HL-60 (cell line): ENCODE measurements around the gene TTC33.
A peak's percentile ranks its signal among the peaks of the same experiment; 100 is the strongest.
"Not testable (repeated sequence)": the region's sequence is repeated elsewhere in the genome, so short reads cannot be mapped to it uniquely, and the experiment has no call there.

ENCODE experiments used
- DNase-seq, 2 experiments: peaks; one replicate each; pipeline ENCODE4 v3.0.0-alpha.2; 2010 to 2020; ENCODE audit warnings: low read depth in 1 of 2, low spot score in 1 of 2
- H3K27ac ChIP-seq: fragments of 250-450 bp; sonication (Bioruptor Pico); replicated peaks from 2 replicates; pipeline ENCODE4 v1.5.1; 2020; ENCODE audit warnings: mild to moderate bottlenecking, moderate library complexity
- H3K27me3 ChIP-seq: fragments of 250-450 bp; sonication (Bioruptor Pico); 2 replicates; pipeline ENCODE4 v1.5.1; 2021; ENCODE audit warnings: mild to moderate bottlenecking, moderate library complexity; ENCODE audit not compliant: insufficient read depth, poor library complexity, severe bottlenecking
- H3K4me3 ChIP-seq: replicated peaks from 2 replicates; pipeline ENCODE4 v1.5.1; 2011; ENCODE audit warnings: mild to moderate bottlenecking, control low read depth, low read length; ENCODE audit not compliant: insufficient read depth
- CTCF ChIP-seq: IDR thresholded peaks from one replicate; pipeline ENCODE4 v1.5.1; 2011; ENCODE audit warnings: low read length, control low read depth, inconsistent platforms; ENCODE audit not compliant: insufficient read depth
- GABPA ChIP-seq: IDR thresholded peaks from 2 replicates; pipeline ENCODE4 v1.6.1; 2012; ENCODE audit warnings: low read depth
- POLR2AphosphoS5 ChIP-seq: IDR thresholded peaks from 2 replicates; pipeline ENCODE4 v1.6.1; 2012; ENCODE audit warnings: low read depth
- REST ChIP-seq: IDR thresholded peaks from 2 replicates; pipeline ENCODE4 v1.6.1; 2012; ENCODE audit warnings: low read depth; ENCODE audit not compliant: insufficient replicate concordance
- SPI1 ChIP-seq: IDR thresholded peaks from 2 replicates; pipeline ENCODE4 v1.6.1; 2012; ENCODE audit warnings: low read depth, mild to moderate bottlenecking, borderline replicate concordance

Gene TTC33

GRCh38 chr5:40569546-40570270 is 186.1 kb downstream of the TTC33 start:
- no peaks in the 10 kb centered on the region for H3K27me3 ChIP-seq
- no peak; the same call in 1 of the 2 replicates for TF ChIP-seq SPI1
- no peak for TF ChIP-seq CTCF
- no peak overlapping the region for H3K27ac ChIP-seq
- DNase-seq: no peak
- no peak overlapping the region for H3K4me3 ChIP-seq

GRCh38 chr5:40568548-40568947 is 187.2 kb downstream of the TTC33 start:
- TF ChIP-seq GABPA (no peak), SPI1 (no peak), REST (no peak), CTCF (no peak), POLR2AphosphoS5 (no peak)
- H3K4me3 ChIP-seq: no peak overlapping the region
- no peak overlapping the region for H3K27ac ChIP-seq
- no peaks in the 10 kb centered on the region for H3K27me3 ChIP-seq
- DNase-seq: no peak

GRCh38 chr5:40563173-40563572 is 192.6 kb downstream of the TTC33 start:
- not testable (repeated sequence) for DNase-seq, H3K27ac ChIP-seq, H3K27me3 ChIP-seq, H3K4me3 ChIP-seq
- TF ChIP-seq SPI1: peak; percentile 55; the same call in 1 of the 2 replicates

- TF ChIP-seq POLR2AphosphoS5: no peak
- TF ChIP-seq REST: no peak
- TF ChIP-seq GABPA: no peak
- no peak for TF ChIP-seq SPI1
- TF ChIP-seq CTCF: no peak
- Histone ChIP-seq H3K4me3 (no peak overlapping the region), H3K27ac (no peak overlapping the region), H3K27me3 (no peaks in the 10 kb centered on the region)
- DNase-seq: no peak
Measured at GRCh38 chr5:40560474-40561110, 195.2 kb downstream of the TTC33 start.
